GM23338 (cell line): Measurements from ENCODE around the gene FAAP100. TPM values are rescaled to one million over a fixed set of nuclear protein-coding genes. Genes with fewer than 3 reads are reported as not detected.

Experiments
- ATAC-seq: fragments of 200-7000 bp; cut with Tn5 transposase; 3 replicates; pipeline ENCODE4 v1.9.1; 2020
- DNase-seq: peaks from one replicate; pipeline ENCODE4 v3.0.0-alpha.2; 2015; ENCODE audit warnings: low spot score
- H2AFZ ChIP-seq: fragments of 200-600 bp; sonication (generic); 2 replicates; pipeline ENCODE4 v1.8.0; 2016; ENCODE audit warnings: antibody characterized with exemption, mild to moderate bottlenecking, moderate library complexity
- H3F3A ChIP-seq: fragments of 200-600 bp; sonication (generic); replicated peaks from 2 replicates; pipeline ENCODE4 v1.8.0; 2017; ENCODE audit warnings: antibody characterized with exemption, mixed run types, low read depth
- H3K27ac ChIP-seq: fragments of 200-600 bp; sonication (generic); 2 replicates; pipeline ENCODE4 v1.6.1; 2016; ENCODE audit warnings: low read depth
- H3K27me3 ChIP-seq: fragments of 200-600 bp; sonication (generic); 2 replicates; pipeline ENCODE4 v1.8.0; 2016; ENCODE audit warnings: mild to moderate bottlenecking, mixed run types, moderate library complexity; ENCODE audit not compliant: insufficient read depth
- H3K36me3 ChIP-seq: fragments of 200-600 bp; sonication (generic); 2 replicates; pipeline ENCODE4 v1.8.0; 2016; ENCODE audit warnings: mild to moderate bottlenecking; ENCODE audit not compliant: insufficient read depth
- H3K4me1 ChIP-seq: fragments of 200-600 bp; sonication (generic); 2 replicates; pipeline ENCODE4 v1.8.0; 2016; ENCODE audit warnings: mild to moderate bottlenecking, moderate library complexity; ENCODE audit not compliant: insufficient read depth
- H3K4me2 ChIP-seq: fragments of 200-600 bp; sonication (generic); 2 replicates; pipeline ENCODE4 v1.7.1; 2017; ENCODE audit warnings: mixed run types
- H3K4me3 ChIP-seq: fragments of 200-600 bp; sonication (generic); 2 replicates; pipeline ENCODE4 v1.6.1; 2016; ENCODE audit warnings: mixed run types
- H3K79me2 ChIP-seq: fragments of 200-600 bp; sonication (generic); replicated peaks from 2 replicates; pipeline ENCODE4 v1.8.0; 2017; ENCODE audit warnings: mild to moderate bottlenecking; ENCODE audit not compliant: insufficient read depth
- H3K9me2 ChIP-seq: fragments of 200-600 bp; sonication (generic); 2 replicates; pipeline ENCODE4 v1.8.0; 2017; ENCODE audit not compliant: insufficient read depth
- H4K20me1 ChIP-seq: fragments of 200-600 bp; sonication (generic); replicated peaks from 2 replicates; pipeline ENCODE4 v1.8.0; 2017; ENCODE audit warnings: mild to moderate bottlenecking; ENCODE audit not compliant: insufficient read depth
- H3K27ac Mint-ChIP-seq: 2 replicates; pipeline ENCODE4 v1.8.0; 2020; ENCODE audit warnings: inconsistent platforms, mild to moderate bottlenecking, moderate library complexity, mixed read lengths
- H3K27me3 Mint-ChIP-seq: 3 replicates; pipeline ENCODE4 v1.8.0; 2022; ENCODE audit warnings: low read depth, mild to moderate bottlenecking, moderate library complexity, mixed read lengths, inconsistent platforms; ENCODE audit not compliant: insufficient read depth, poor library complexity
- H3K36me3 Mint-ChIP-seq: 3 replicates; pipeline ENCODE4 v1.8.0; 2021; ENCODE audit warnings: low read depth, mild to moderate bottlenecking, inconsistent platforms, moderate library complexity, mixed read lengths
- H3K4me1 Mint-ChIP-seq: 3 replicates; pipeline ENCODE4 v1.8.0; 2020; ENCODE audit warnings: mild to moderate bottlenecking, inconsistent platforms, mixed read lengths
- H3K4me3 Mint-ChIP-seq: 3 replicates; pipeline ENCODE4 v1.8.0; 2021; ENCODE audit warnings: moderate library complexity, mild to moderate bottlenecking, inconsistent platforms, mixed read lengths
- H3K9me3 Mint-ChIP-seq: 3 replicates; pipeline ENCODE4 v1.8.0; 2020; ENCODE audit warnings: moderate library complexity, mild to moderate bottlenecking, inconsistent platforms, mixed read lengths
- CREB1 ChIP-seq: fragments of 250-450 bp; sonication (Bioruptor Pico); IDR thresholded peaks from 2 replicates; pipeline ENCODE4 v1.5.0; 2020; ENCODE audit warnings: low read depth, mild to moderate bottlenecking, moderate library complexity
- ETS1 ChIP-seq: IDR thresholded peaks from 2 replicates; pipeline ENCODE4 v1.6.1; 2016; ENCODE audit warnings: antibody characterized with exemption
- EZH2 ChIP-seq: fragments of 200-600 bp; sonication (generic); IDR thresholded peaks from one replicate; pipeline ENCODE4 v1.8.0; 2017; ENCODE audit warnings: antibody characterized with exemption, mild to moderate bottlenecking, low read depth; ENCODE audit not compliant: unreplicated experiment
- EZH2phosphoT487 ChIP-seq: fragments of 200-600 bp; sonication (generic); IDR thresholded peaks from one replicate; pipeline ENCODE4 v1.8.1; 2018; ENCODE audit warnings: antibody characterized with exemption; ENCODE audit not compliant: unreplicated experiment
- JUNB ChIP-seq: IDR thresholded peaks from one replicate; pipeline ENCODE4 v1.6.1; 2016; ENCODE audit warnings: antibody characterized with exemption; ENCODE audit not compliant: unreplicated experiment
- POLR2AphosphoS5 ChIP-seq: IDR thresholded peaks from 2 replicates; pipeline ENCODE4 v1.6.1; 2016; ENCODE audit warnings: antibody characterized with exemption, low read depth
- STAT1 ChIP-seq: IDR thresholded peaks from one replicate; pipeline ENCODE4 v1.6.1; 2016; ENCODE audit warnings: antibody characterized with exemption; ENCODE audit not compliant: unreplicated experiment
- ZNF114 ChIP-seq: fragments of 250-450 bp; sonication (Bioruptor Pico); IDR thresholded peaks from 2 replicates; pipeline ENCODE4 v1.5.0; 2020; ENCODE audit warnings: mild to moderate bottlenecking, moderate library complexity
- ZNF331 ChIP-seq: fragments of 250-450 bp; sonication (Bioruptor Pico); IDR thresholded peaks from 2 replicates; pipeline ENCODE4 v1.5.0; 2020; ENCODE audit warnings: low read depth, mild to moderate bottlenecking, moderate library complexity
- polyA plus RNA-seq: library from polyadenylated mRNA; unstranded; fragments of >200 nt; fragmentation: Nextera tagmentation; extraction: Ambion mirVana; gene quantifications from 2 replicates; pipeline ENCODE4 v1.2.1, GENCODE V29; 2016
- total RNA-seq: library from RNA; depleted of rRNA; stranded (reverse); fragments of >200 nt; shearing (Covaris generic); gene quantifications from 2 replicates; pipeline ENCODE4 v1.2.3, GENCODE V29; 2014
- TF ChIP-seq, protein P1 (sequence below), 2 experiments: fragments of 200-600 bp in 1 of 2; sonication (generic) in 1 of 2; conservative IDR thresholded peaks; 2 replicates each; pipeline versions ENCODE4 v1.5.1 to v1.6.1; 2016 to 2017; ENCODE audit warnings: antibody characterized with exemption in 2 of 2, low read depth in 2 of 2, mild to moderate bottlenecking in 2 of 2, moderate library complexity in 1 of 2
- TF ChIP-seq, protein P2 (sequence below): IDR thresholded peaks from one replicate; pipeline ENCODE4 v1.6.1; 2018; ENCODE audit warnings: antibody characterized with exemption; ENCODE audit not compliant: unreplicated experiment

The FAAP100 gene
- total and polyA plus RNA-seq, 2 experiments from 2014 or later, result 16.0 to 50.5 TPM

- TF ChIP-seq, protein P1, sequence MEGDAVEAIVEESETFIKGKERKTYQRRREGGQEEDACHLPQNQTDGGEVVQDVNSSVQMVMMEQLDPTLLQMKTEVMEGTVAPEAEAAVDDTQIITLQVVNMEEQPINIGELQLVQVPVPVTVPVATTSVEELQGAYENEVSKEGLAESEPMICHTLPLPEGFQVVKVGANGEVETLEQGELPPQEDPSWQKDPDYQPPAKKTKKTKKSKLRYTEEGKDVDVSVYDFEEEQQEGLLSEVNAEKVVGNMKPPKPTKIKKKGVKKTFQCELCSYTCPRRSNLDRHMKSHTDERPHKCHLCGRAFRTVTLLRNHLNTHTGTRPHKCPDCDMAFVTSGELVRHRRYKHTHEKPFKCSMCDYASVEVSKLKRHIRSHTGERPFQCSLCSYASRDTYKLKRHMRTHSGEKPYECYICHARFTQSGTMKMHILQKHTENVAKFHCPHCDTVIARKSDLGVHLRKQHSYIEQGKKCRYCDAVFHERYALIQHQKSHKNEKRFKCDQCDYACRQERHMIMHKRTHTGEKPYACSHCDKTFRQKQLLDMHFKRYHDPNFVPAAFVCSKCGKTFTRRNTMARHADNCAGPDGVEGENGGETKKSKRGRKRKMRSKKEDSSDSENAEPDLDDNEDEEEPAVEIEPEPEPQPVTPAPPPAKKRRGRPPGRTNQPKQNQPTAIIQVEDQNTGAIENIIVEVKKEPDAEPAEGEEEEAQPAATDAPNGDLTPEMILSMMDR (conservative IDR thresholded peaks at IDR 0.05; ENCODE audit: low read depth in 2 of 2), result no peak
- TF ChIP-seq POLR2AphosphoS5, result no peak
Observed at GRCh38 chr17:81566461-81567126, 14.4 kb upstream of the FAAP100 start (continued).

DNA sequence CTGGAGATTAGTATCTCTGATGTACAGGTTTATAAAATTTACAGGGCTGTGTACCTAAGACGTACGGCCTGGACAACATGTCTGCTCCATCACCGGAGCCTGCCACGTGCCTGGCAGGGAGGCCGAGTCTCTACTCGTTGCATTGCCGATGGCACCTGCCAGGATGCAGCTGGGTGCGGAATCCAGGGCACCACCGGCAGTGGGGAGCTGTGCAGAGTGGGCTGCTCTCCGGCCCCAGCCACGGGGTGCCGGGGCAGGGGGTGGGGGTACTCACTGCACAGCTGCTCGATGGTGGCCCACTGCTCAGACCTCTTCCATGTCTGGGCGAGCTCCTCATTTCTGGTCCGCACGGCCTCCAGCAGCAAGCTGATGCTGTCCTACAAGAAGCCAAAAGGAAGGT is 13.1 kb upstream of the FAAP100 start:
- Histone ChIP-seq H3K4me3 (no peak overlapping the region), H3K9me2 (no peaks in the 10 kb centered on the region), H3K4me1 (no peaks in the 10 kb centered on the region), H3K27me3 (no peaks in the 10 kb centered on the region), H2AFZ (no peak overlapping the region), H3F3A (no peaks in the 10 kb centered on the region; the same call in 1 of the 2 replicates), H4K20me1 (peaks cover 8% of the 10 kb centered on the region), H3K36me3 (peaks cover 28% of the 10 kb centered on the region), H3K4me2 (no peak overlapping the region), H3K27ac (no peak overlapping the region), H3K79me2 (no peaks in the 10 kb centered on the region)
- Mint-ChIP-seq H3K4me1 (no peaks in the 10 kb centered on the region), H3K27me3 (peaks cover 8% of the 10 kb centered on the region), H3K27ac (no peak overlapping the region), H3K36me3 (peaks cover 89% of the 10 kb centered on the region), H3K4me3 (no peak overlapping the region; the same call in 2 of the 3 replicates), H3K9me3 (no peaks in the 10 kb centered on the region)
- ATAC-seq (no peak), DNase-seq (no peak)
- TF ChIP-seq POLR2AphosphoS5 (no peak), CREB1 (CRISPR knock-in tag) (no peak), EZH2 (no peak), ZNF114 (no peak), ETS1 (no peak), EZH2phosphoT487 (no peak), JUNB (no peak), ZNF331 (CRISPR knock-in tag) (no peak), STAT1 (no peak)
- TF ChIP-seq, protein P2, sequence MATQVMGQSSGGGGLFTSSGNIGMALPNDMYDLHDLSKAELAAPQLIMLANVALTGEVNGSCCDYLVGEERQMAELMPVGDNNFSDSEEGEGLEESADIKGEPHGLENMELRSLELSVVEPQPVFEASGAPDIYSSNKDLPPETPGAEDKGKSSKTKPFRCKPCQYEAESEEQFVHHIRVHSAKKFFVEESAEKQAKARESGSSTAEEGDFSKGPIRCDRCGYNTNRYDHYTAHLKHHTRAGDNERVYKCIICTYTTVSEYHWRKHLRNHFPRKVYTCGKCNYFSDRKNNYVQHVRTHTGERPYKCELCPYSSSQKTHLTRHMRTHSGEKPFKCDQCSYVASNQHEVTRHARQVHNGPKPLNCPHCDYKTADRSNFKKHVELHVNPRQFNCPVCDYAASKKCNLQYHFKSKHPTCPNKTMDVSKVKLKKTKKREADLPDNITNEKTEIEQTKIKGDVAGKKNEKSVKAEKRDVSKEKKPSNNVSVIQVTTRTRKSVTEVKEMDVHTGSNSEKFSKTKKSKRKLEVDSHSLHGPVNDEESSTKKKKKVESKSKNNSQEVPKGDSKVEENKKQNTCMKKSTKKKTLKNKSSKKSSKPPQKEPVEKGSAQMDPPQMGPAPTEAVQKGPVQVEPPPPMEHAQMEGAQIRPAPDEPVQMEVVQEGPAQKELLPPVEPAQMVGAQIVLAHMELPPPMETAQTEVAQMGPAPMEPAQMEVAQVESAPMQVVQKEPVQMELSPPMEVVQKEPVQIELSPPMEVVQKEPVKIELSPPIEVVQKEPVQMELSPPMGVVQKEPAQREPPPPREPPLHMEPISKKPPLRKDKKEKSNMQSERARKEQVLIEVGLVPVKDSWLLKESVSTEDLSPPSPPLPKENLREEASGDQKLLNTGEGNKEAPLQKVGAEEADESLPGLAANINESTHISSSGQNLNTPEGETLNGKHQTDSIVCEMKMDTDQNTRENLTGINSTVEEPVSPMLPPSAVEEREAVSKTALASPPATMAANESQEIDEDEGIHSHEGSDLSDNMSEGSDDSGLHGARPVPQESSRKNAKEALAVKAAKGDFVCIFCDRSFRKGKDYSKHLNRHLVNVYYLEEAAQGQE, result no peak
- TF ChIP-seq, protein P1 (conservative IDR thresholded peaks at IDR 0.05; ENCODE audit: low read depth in 2 of 2), result no peak
